Heart left ventricle (tissue), 16 donors: ENCODE measurements around the gene CCDC85C. TPM values are rescaled to one million over a fixed set of nuclear protein-coding genes. Genes with fewer than 3 reads are reported as not detected.

ENCODE experiments used
- ATAC-seq, 4 donors: fragments of 200-7000 bp; cut with Tn5 transposase; one replicate each; pipeline ENCODE4 v1.9.1; 2020 to 2022; ENCODE audit warnings: moderate library complexity in 4 of 4, mild to moderate bottlenecking in 3 of 4, moderate number of reproducible peaks in 1 of 4
- DNase-seq, 5 donors: peaks; one replicate each; pipeline ENCODE4 v3.0.0-alpha.2; 2020
- H3K27ac ChIP-seq, 12 donors: fragments of 200-600 bp; sonication (generic) in 4 of 12; one replicate each; pipeline versions ENCODE4 v1.5.0 to v1.8.0; 2016 to 2022; ENCODE audit warnings: mild to moderate bottlenecking in 2 of 12
- H3K27me3 ChIP-seq, 9 donors: fragments of 200-600 bp; sonication (generic) in 2 of 9; one replicate each; pipeline versions ENCODE4 v1.5.1 to v1.8.0; 2016 to 2022; ENCODE audit warnings: mild to moderate bottlenecking in 3 of 9
- H3K36me3 ChIP-seq, 9 donors: fragments of 200-600 bp; sonication (generic) in 2 of 9; one replicate each; pipeline versions ENCODE4 v1.5.0 to v1.8.0; 2018 to 2022; ENCODE audit warnings: mild to moderate bottlenecking in 2 of 9
- H3K4me1 ChIP-seq, 12 donors: fragments of 200-600 bp; sonication (generic) in 4 of 12; one replicate each; pipeline versions ENCODE4 v1.5.0 to v1.8.0; 2016 to 2022; ENCODE audit warnings: mild to moderate bottlenecking in 3 of 12
- H3K4me3 ChIP-seq, 12 donors: fragments of 200-600 bp; sonication (generic) in 4 of 12; one replicate each; pipeline versions ENCODE4 v1.5.0 to v1.8.0; 2017 to 2022; ENCODE audit warnings: mild to moderate bottlenecking in 9 of 12, moderate library complexity in 4 of 12
- H3K9me3 ChIP-seq, 12 donors: fragments of 200-600 bp; sonication (generic) in 4 of 12; one replicate each; pipeline versions ENCODE4 v1.5.0 to v1.8.0; 2016 to 2022; ENCODE audit warnings: mild to moderate bottlenecking in 1 of 12
- CTCF ChIP-seq, 12 donors: fragments of 200-600 bp; sonication (generic) in 4 of 12; IDR thresholded peaks; one replicate each; pipeline versions ENCODE4 v1.5.0 to v1.8.0; 2018 to 2022; ENCODE audit warnings: antibody characterized with exemption in 12 of 12, mild to moderate bottlenecking in 5 of 12
- POLR2A ChIP-seq, 2 donors: fragments of 450-650 bp; IDR thresholded peaks; one replicate each; pipeline ENCODE4 v1.6.1; 2017; ENCODE audit warnings: antibody characterized with exemption in 2 of 2, mild to moderate bottlenecking in 2 of 2, moderate library complexity in 2 of 2
- WGBS, 4 donors: extraction: QIAGEN DNeasy Blood & Tissue Kit in 2 of 4; methylation state at CpG; one replicate each; pipeline versions ENCODE4 v1.1.5 to v1.1.7; 2013 to 2018; 5-methylcytosine and 5-hydroxymethylcytosine counted together
- intact Hi-C, 10 donors: fragments of 100-400 bp; cut with DNase I; formaldehyde crosslinking; loops; one replicate each; pipeline versions ENCODE4 v1.11.1 to v1.14.2; 2022
- polyA plus RNA-seq, 2 donors: library from polyadenylated mRNA; stranded (reverse); fragments of 200-250 nt; gene quantifications; one replicate each; pipeline ENCODE4 v1.2.3, GENCODE V29; 2013
- total RNA-seq, 9 donors: library from RNA; depleted of rRNA in 2 of 9; stranded (reverse); fragments of >200 nt in 2 of 9; fragmentation: NEBNext Ultra II Directional in 3 of 9; extraction: Animal tissue kit (Norgen Biotek cat#: 25700) in 3 of 9; gene quantifications; one replicate each; pipeline versions ENCODE4 v1.1.0 to v1.2.4, GENCODE V29; 2016 to 2023
- donor health status: ischemic (EF 13 %, LVEDD 7.1; RV severe dilation, severe dysfunction).
- donor health status: healthy with polysubstance abuse.
- donor health status: DM: no; HTN: yes; CAD: no.
- donor health status: DM: no; HTN: no; CAD: no.
- donor health status: ischemic (EF 25% LVEDD 6.9; RV normal size, moderate dysfunction).
- donor health status: ischemic (EF 25% LVEDD 5.7; RV mildly dilated, moderate dysfunction).
- donor health status: healthy.
- donor health status: DM: yes; HTN: yes; CAD: no.
- donor health status: ischemic (EF 35%, LVEDD 5.7; RV mildly dilated, moderate dysfunction).
- donor health status: nonischemic (EF 11% LVEDD 7.7; RV severe dilation, severe dysfunction).
- donor health status: DM: yes; HTN: yes; CAD: no.
- donor health status: PGD.
- donor health status: ischemic (EF 29% LVEDD 5.4; RV normal size, mild dysfunction).
- donor health status: nonischemic (EF 23%, LVEDD 6.1; RV moderate dilation, normal function).

Gene CCDC85C
- total and polyA plus RNA-seq, 11 donors: 22.5 to 45.4 (median 29.7) TPM

GRCh38 chr14:99523704-99524055, 80.3 kb downstream of the CCDC85C start:
- H3K4me1 ChIP-seq: peaks cover 6 to 60% (median 40%) of the 10 kb centered on the region in 12 donors
- TF ChIP-seq CTCF (IDR thresholded peaks at IDR 0.05): no peak
- no peak for TF ChIP-seq POLR2A (IDR thresholded peaks at IDR 0.05)
- H3K9me3 ChIP-seq: no peaks in the 10 kb centered on the region
- ATAC-seq (no peak), DNase-seq (no peak)
- WGBS, 4 donors: 71 to 77% (median 74%) methylated on average over 3 to 5 of the region's 5 CpGs
- no peak overlapping the region for H3K4me3 ChIP-seq
- peaks cover 0 to 5% (median 0%) of the 10 kb centered on the region in 9 donors for H3K36me3 ChIP-seq
- intact Hi-C loops: loop anchor here in 4 of 10 donors (2.0 to 10.0 kb wide), 4 partner anchors 79 to 361 kb away; no protein-coding TSS in a partner anchor
- H3K27me3 ChIP-seq: no peaks in the 10 kb centered on the region
- peak overlapping the region in 9 of 12 donors; percentile 1 to 84 (median 50) for H3K27ac ChIP-seq

DNA sequence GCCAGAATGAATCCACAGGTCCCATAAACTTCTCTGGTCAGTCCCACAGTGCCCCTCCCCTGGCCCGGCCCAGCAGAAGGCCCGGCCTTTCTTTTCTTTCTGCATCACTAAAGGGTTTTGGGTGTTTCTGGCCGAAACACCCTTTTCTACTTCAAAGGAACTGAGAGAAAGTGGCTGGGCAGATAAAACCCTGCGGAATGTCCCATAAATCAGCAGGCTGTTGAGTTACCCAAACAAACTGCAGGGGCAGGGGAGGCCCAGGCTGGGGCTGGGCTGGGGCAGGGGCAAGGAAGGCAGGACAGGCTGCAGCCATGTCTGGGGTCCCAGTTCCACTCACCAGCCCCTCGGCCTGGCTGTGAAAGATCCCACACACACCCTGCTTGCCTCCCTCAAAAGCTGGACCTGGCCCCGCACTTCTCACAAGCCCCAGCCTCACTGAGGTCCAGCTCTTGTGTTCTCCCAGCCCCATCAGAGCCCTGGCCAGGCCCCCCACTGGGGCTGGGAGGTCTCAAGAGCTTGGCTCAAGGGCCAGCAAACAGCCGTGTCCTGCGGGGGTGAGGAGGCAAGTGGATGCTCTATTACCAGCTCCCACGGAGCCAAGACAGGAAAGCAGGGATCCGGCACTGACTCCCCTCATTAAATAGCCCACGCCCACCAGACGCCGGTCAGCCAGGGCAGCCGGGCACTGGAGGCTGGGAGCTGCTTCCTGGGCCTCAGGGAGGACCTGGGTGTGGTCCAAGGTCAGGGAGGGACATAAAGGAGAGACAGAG, 80.9 kb downstream of the CCDC85C start:
- no peak for ATAC-seq
- Histone ChIP-seq H3K4me1 (peaks cover 6 to 66% (median 45%) of the 10 kb centered on the region in 12 donors), H3K27me3 (no peaks in the 10 kb centered on the region), H3K4me3 (no peak overlapping the region), H3K36me3 (peaks cover 0 to 5% (median 0%) of the 10 kb centered on the region in 9 donors), H3K9me3 (no peaks in the 10 kb centered on the region), H3K27ac (peak overlapping the region in 11 of 12 donors; percentile 1 to 84 (median 41))
- intact Hi-C loops: loop anchor here in 4 of 10 donors (2.0 to 10.0 kb wide), 3 partner anchors 84 to 362 kb away; no protein-coding TSS in a partner anchor
- 61 to 71% (median 66%) methylated on average over 12 to 14 of the region's 14 CpGs for WGBS, 4 donors
- peak in 3 of 5 donors; percentile 30 to 61 (median 53) for DNase-seq
- TF ChIP-seq POLR2A (IDR thresholded peaks at IDR 0.05) (no peak), CTCF (IDR thresholded peaks at IDR 0.05) (no peak)

DNA sequence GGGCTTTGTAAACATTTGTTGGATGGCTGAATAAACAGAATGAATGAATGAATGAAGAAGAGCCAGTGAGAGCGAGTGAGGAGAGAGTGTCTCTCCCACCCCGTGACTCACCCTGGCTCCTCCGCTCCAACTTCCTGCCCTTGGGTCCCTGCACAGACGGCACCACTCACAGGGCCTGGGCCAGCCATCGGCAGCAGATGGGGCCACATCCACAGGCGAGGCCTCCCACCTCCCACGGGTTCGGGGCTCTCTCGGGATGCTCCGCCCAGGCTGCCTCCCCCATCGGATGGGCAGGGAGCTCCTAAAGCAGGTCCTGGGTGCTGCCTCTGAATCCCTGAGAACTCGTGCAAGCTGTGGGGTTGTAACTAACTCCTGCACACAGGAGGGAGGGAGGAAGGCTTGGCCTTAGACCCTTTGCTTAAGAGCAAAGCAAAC, 81.5 kb downstream of the CCDC85C start:
- peak in 2 of 4 donors; percentile 33 to 53 for ATAC-seq
- H3K27ac ChIP-seq: peak overlapping the region in 8 of 12 donors; percentile 10 to 84 (median 48)

More for the DNA sequence above, 81.5 kb downstream of the CCDC85C start:
- no peaks in the 10 kb centered on the region for H3K9me3 ChIP-seq
- peaks cover 6 to 69% (median 46%) of the 10 kb centered on the region in 12 donors for H3K4me1 ChIP-seq
- no peaks in the 10 kb centered on the region for H3K27me3 ChIP-seq
- intact Hi-C loops: loop anchor here in 4 of 10 donors (2.0 to 10.0 kb wide), 3 partner anchors 85 to 362 kb away; no protein-coding TSS in a partner anchor
- peak in 3 of 5 donors; percentile 38 to 74 (median 62) for DNase-seq
- 49 to 54% (median 51%) methylated on average over 5 to 12 of the region's 12 CpGs for WGBS, 4 donors
- no peak for TF ChIP-seq POLR2A (IDR thresholded peaks at IDR 0.05)
- no peak for TF ChIP-seq CTCF (IDR thresholded peaks at IDR 0.05)
- peaks cover 0 to 5% (median 0%) of the 10 kb centered on the region in 9 donors for H3K36me3 ChIP-seq
- no peak overlapping the region for H3K4me3 ChIP-seq
